ENCODE measurements around the gene MTG2. TPM values are rescaled to one million over a fixed set of nuclear protein-coding genes. Genes with fewer than 3 reads are reported as not detected.

Gene MTG2
- total RNA-seq, 1 donor from 2014 or later = 43.0 TPM

DNA sequence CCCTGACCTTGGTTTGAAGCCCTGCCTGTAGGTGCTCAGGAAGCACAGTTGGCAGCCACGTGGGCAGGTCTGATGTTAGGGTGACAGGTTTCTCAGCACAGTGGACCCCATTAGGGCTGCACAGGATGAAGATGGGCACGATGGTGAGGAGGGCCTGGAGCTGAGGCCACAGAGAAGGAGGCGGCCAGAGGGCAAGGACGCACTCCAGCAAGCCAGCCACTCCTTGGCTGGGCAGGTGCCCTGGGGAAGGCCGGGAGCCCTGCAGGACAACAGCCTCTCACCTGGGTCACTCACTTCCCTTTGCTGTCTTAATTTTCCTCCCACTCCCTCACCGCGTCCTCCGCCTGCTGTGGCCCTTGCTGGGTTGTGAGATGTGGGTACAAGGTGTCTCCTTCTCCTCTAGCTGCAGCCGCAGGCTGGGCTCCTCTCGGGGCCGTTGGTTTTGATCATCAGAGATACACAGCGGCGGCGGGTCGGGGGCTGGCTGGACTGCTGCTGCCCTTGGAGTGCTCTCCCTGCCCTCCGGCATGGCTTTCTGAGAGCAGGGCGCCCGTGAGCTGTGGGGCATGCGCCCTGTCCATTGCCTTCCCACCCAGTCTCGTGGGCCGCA is 61.2 kb downstream of the MTG2 start:
- DNase-seq = no peak
- Mint-ChIP-seq H3K4me1 (peaks cover 21% of the 10 kb centered on the region), H3K4me3 (no peak overlapping the region), H3K27ac (no peak overlapping the region), H3K9me3 (no peaks in the 10 kb centered on the region), H3K36me3 (ENCODE audit: low read depth) (peaks cover 11% of the 10 kb centered on the region), H3K27me3 (no peaks in the 10 kb centered on the region)
- intact Hi-C loops (cut with micrococcal nuclease) = no loop called here

GRCh38 chr20:62244644-62245108 is 61.8 kb downstream of the MTG2 start:
- no peak overlapping the region for H3K4me3 Mint-ChIP-seq
- H3K27me3 Mint-ChIP-seq = no peaks in the 10 kb centered on the region
- peaks cover 16% of the 10 kb centered on the region for H3K4me1 Mint-ChIP-seq
- intact Hi-C loops (cut with micrococcal nuclease) = no loop called here
- H3K27ac Mint-ChIP-seq = no peak overlapping the region
- H3K9me3 Mint-ChIP-seq = no peaks in the 10 kb centered on the region
- H3K36me3 Mint-ChIP-seq (ENCODE audit: low read depth) = peaks cover 11% of the 10 kb centered on the region
- DNase-seq = no peak

GRCh38 chr20:62245911-62246280 is 63.1 kb downstream of the MTG2 start:
- no peak overlapping the region for H3K4me3 Mint-ChIP-seq
- no peaks in the 10 kb centered on the region for H3K27me3 Mint-ChIP-seq
- H3K4me1 Mint-ChIP-seq = peaks cover 11% of the 10 kb centered on the region
- H3K27ac Mint-ChIP-seq = no peak overlapping the region
- DNase-seq = no peak
- no peaks in the 10 kb centered on the region for H3K9me3 Mint-ChIP-seq
- peaks cover 9% of the 10 kb centered on the region for H3K36me3 Mint-ChIP-seq (ENCODE audit: low read depth)
- intact Hi-C loops (cut with micrococcal nuclease) = no loop called here

DNA sequence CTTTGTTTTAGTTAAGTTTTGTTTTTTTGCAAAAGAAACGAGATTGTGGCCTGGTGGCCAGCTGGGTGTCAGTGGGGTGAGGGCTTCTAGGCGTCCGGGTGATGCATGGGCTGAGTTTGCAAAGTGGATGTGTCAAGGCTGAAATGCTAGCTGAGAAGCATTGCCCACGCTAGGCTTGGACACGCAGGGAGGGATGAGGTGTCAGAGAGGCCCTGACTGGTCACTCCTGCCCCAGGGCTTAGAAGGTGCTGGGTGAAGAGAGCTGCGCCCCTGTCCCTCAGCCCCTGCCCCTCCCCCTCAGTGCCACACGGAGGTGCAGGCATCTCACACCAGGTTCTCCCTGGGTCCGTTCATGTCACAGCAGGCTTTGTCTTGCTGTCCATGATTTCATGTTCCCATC is 63.6 kb downstream of the MTG2 start:
- Mint-ChIP-seq H3K4me1 (peaks cover 10% of the 10 kb centered on the region), H3K4me3 (no peak overlapping the region), H3K9me3 (no peaks in the 10 kb centered on the region), H3K27ac (no peak overlapping the region), H3K27me3 (no peaks in the 10 kb centered on the region), H3K36me3 (ENCODE audit: low read depth) (peaks cover 8% of the 10 kb centered on the region)
- intact Hi-C loops (cut with micrococcal nuclease) = no loop called here
- no peak for DNase-seq

GRCh38 chr20:62246872-62247652 is 64.2 kb downstream of the MTG2 start:
- Mint-ChIP-seq H3K9me3 (no peaks in the 10 kb centered on the region), H3K4me1 (peaks cover 4% of the 10 kb centered on the region), H3K27ac (no peak overlapping the region), H3K27me3 (no peaks in the 10 kb centered on the region), H3K4me3 (no peak overlapping the region), H3K36me3 (ENCODE audit: low read depth) (peaks cover 4% of the 10 kb centered on the region)
- no peak for DNase-seq
- intact Hi-C loops (cut with micrococcal nuclease) = no loop called here

- Mint-ChIP-seq H3K27me3 (no peaks in the 10 kb centered on the region), H3K27ac (no peak overlapping the region), H3K4me3 (no peak overlapping the region), H3K36me3 (ENCODE audit: low read depth) (no peaks in the 10 kb centered on the region), H3K4me1 (peaks cover 2% of the 10 kb centered on the region), H3K9me3 (no peaks in the 10 kb centered on the region)
- DNase-seq = no peak
- intact Hi-C loops (cut with micrococcal nuclease) = no loop called here
These were observed 66.2 kb downstream of the MTG2 start for GRCh38 chr20:62248890-62249560.

- Mint-ChIP-seq H3K36me3 (ENCODE audit: low read depth) (peaks cover 3% of the 10 kb centered on the region), H3K27me3 (no peaks in the 10 kb centered on the region), H3K9me3 (no peaks in the 10 kb centered on the region), H3K27ac (no peak overlapping the region), H3K4me1 (peaks cover 2% of the 10 kb centered on the region), H3K4me3 (no peak overlapping the region)
- DNase-seq = no peak
- intact Hi-C loops (cut with micrococcal nuclease) = no loop called here
These were observed 69.6 kb downstream of the MTG2 start for GRCh38 chr20:62252342-62252966.

Other genes with a start within 250 kb of the MTG2 start
- gene TAF4, start 117.1 kb upstream of the MTG2 start, total RNA-seq = 25.6 and 26.6 TPM in 2 replicates
- gene LSM14B, start 60.6 kb upstream of the MTG2 start, total RNA-seq = 44.0 and 45.3 TPM in 2 replicates
- gene PSMA7, start 39.6 kb upstream of the MTG2 start, total RNA-seq = 434 and 449 TPM in 2 replicates
- gene SS18L1, start 39.3 kb upstream of the MTG2 start, total RNA-seq = 26.7 and 29.0 TPM in 2 replicates
- not detected in 2 replicates for gene HRH3, start 37.2 kb downstream of the MTG2 start, total RNA-seq
- gene OSBPL2, start 55.5 kb downstream of the MTG2 start, total RNA-seq = 29.0 and 29.2 TPM in 2 replicates
- 179 and 183 TPM in 2 replicates for gene ADRM1, start 120.0 kb downstream of the MTG2 start, total RNA-seq
- 2.0 and 2.1 TPM in 2 replicates for gene LAMA5, start 184.3 kb downstream of the MTG2 start, total RNA-seq
- 2,091 and 2,109 TPM in 2 replicates for gene RPS21, start 204.1 kb downstream of the MTG2 start, total RNA-seq
- gene CABLES2, start 224.3 kb downstream of the MTG2 start, total RNA-seq = 13.1 and 13.5 TPM in 2 replicates
- gene RBBP8NL, start 244.5 kb downstream of the MTG2 start, total RNA-seq = not detected in 2 replicates